Retinal pigment epithelial cell (primary cell): ENCODE data around the gene TREML4.
A peak's percentile ranks its signal among the peaks of the same experiment; 100 is the strongest.

Source experiments
- DNase-seq: peaks from one replicate; pipeline ENCODE4 v3.0.0-alpha.2; 2010; ENCODE audit warnings: low read depth
- H3K4me3 ChIP-seq: 2 replicates; pipeline ENCODE4 v1.5.1; 2011; ENCODE audit warnings: mild to moderate bottlenecking, low read length, control low read depth, moderate library complexity
- CTCF ChIP-seq: conservative IDR thresholded peaks from 2 replicates; pipeline ENCODE4 v1.5.1; 2011; ENCODE audit warnings: low read depth, low read length, control low read depth, inconsistent platforms

The TREML4 gene

GRCh38 chr6:41252401-41253169 lies 24.4 kb downstream of the TREML4 start:
- no peak for TF ChIP-seq CTCF
- no peak overlapping the region for H3K4me3 ChIP-seq
- no peak for DNase-seq

- no peak for DNase-seq
- H3K4me3 ChIP-seq, result no peak overlapping the region
- TF ChIP-seq CTCF, result no peak
Measured at GRCh38 chr6:41255110-41255509, 27.0 kb downstream of the TREML4 start.

GRCh38 chr6:41255638-41256246 lies 27.6 kb downstream of the TREML4 start:
- TF ChIP-seq CTCF, result no peak
- no peak for DNase-seq

GRCh38 chr6:41256383-41256782 lies 28.2 kb downstream of the TREML4 start:
- DNase-seq, result no peak
- TF ChIP-seq CTCF, result no peak
- H3K4me3 ChIP-seq, result no peak overlapping the region

More at GRCh38 chr6:41255638-41256246, 27.6 kb downstream of the TREML4 start:
- H3K4me3 ChIP-seq, result no peak overlapping the region

- peak; percentile 41 for DNase-seq
- H3K4me3 ChIP-seq, result no peak overlapping the region
- no peak for TF ChIP-seq CTCF
Measured at GRCh38 chr6:41257369-41258195, 29.4 kb downstream of the TREML4 start.

- H3K4me3 ChIP-seq, result no peak overlapping the region
- no peak for DNase-seq
Measured at GRCh38 chr6:41258196-41258493, 30.0 kb downstream of the TREML4 start.

More at GRCh38 chr6:41258196-41258493, 30.0 kb downstream of the TREML4 start:
- no peak for TF ChIP-seq CTCF
